Activated CD4-positive, alpha-beta T cell treated with anti-CD3 and anti-CD28 coated beads, Interleukin-2, amount 10 ng/mL, durations not matched to agents 7 days and 5 days (primary cell): ENCODE data around the gene SH3BP5. TPM values are rescaled to one million over a fixed set of nuclear protein-coding genes. Genes with fewer than 3 reads are reported as not detected.

Experiments
- CTCF ChIA-PET: fragments of 350-600 bp; sonication (Branson Sonifier 250); formaldehyde crosslinking; loops from one replicate; lab custom pipeline; 2021; ENCODE audit warnings: antibody characterized with exemption; lab: Charles Lee
- POLR2A ChIA-PET: fragments of 350-600 bp; sonication (Branson Sonifier 250); formaldehyde crosslinking; loops from one replicate; lab custom pipeline; 2021; ENCODE audit warnings: antibody characterized with exemption; lab: Charles Lee
- DNase-seq: peaks from one replicate; pipeline ENCODE4 v3.0.0-alpha.2; 2020
- H3K27ac Mint-ChIP-seq: one replicate; pipeline ENCODE4 v1.8.0; 2021; ENCODE audit warnings: mild to moderate bottlenecking, moderate library complexity, mixed read lengths
- H3K27me3 Mint-ChIP-seq: one replicate; pipeline ENCODE4 v1.8.0; 2021; ENCODE audit warnings: mixed read lengths
- H3K36me3 Mint-ChIP-seq: one replicate; pipeline ENCODE4 v1.8.0; 2021; ENCODE audit warnings: low read depth, mixed read lengths
- H3K4me1 Mint-ChIP-seq: one replicate; pipeline ENCODE4 v1.8.0; 2021; ENCODE audit warnings: mixed read lengths
- H3K4me3 Mint-ChIP-seq: one replicate; pipeline ENCODE4 v1.8.0; 2021; ENCODE audit warnings: mild to moderate bottlenecking, moderate library complexity, mixed read lengths
- H3K9me3 Mint-ChIP-seq: one replicate; pipeline ENCODE4 v1.8.0; 2021; ENCODE audit warnings: mixed read lengths
- total RNA-seq, 2 experiments: library from RNA; stranded (reverse); gene quantifications; one replicate each; pipeline ENCODE4 v1.2.3, GENCODE V29; 2021

SH3BP5 gene
- total RNA-seq, 2 experiments from 2014 or later: 33.8 to 38.2 TPM

DNA sequence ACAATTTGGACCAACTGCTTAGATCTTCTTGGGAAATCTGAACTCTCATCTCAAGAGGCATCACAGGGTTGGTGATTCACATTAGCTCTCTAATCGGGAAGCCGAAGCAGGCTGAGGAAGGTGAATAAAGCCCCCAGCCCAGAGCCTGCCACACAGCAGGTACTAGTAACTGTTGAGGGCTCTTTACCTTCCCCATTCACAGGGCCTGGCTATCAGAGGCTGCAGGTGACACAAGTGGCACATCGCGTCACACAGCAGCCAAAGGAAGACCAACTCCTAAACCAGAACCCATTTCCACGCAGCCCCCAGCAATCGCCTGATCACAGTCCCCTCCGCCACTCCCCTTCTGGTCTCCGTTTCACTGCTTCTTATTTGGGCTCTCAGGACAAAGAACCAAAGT, 29.2 kb downstream of the SH3BP5 start:
- H3K4me1 Mint-ChIP-seq: peaks cover 57% of the 10 kb centered on the region
- POLR2A ChIA-PET: no interaction called here
- peak overlapping the region; percentile 85 for H3K27ac Mint-ChIP-seq
- H3K9me3 Mint-ChIP-seq: no peaks in the 10 kb centered on the region
- no peak for DNase-seq
- peaks cover 64% of the 10 kb centered on the region for H3K36me3 Mint-ChIP-seq
- CTCF ChIA-PET: no interaction called here
- H3K4me3 Mint-ChIP-seq: no peak overlapping the region
- H3K27me3 Mint-ChIP-seq: no peaks in the 10 kb centered on the region

DNA sequence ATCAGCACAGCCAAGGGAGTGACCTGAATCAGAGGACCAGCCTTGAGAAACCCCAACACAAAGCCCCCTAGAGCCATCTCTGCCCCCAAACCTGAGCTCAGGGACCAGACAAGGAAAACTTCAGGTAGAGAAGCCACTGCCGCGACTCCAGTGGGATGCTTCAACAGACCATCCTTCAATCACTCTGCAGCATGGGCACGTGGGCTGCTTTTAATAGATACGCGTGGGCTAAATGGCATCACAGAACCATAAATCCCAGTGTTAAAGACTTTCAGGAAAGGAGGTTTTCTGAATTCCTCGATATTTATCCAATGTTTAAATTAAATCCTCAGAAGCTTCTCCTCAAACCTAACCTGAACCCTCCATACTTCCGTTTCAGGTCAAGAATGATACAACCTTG, 30.6 kb downstream of the SH3BP5 start:
- CTCF ChIA-PET: no interaction called here

DNA sequence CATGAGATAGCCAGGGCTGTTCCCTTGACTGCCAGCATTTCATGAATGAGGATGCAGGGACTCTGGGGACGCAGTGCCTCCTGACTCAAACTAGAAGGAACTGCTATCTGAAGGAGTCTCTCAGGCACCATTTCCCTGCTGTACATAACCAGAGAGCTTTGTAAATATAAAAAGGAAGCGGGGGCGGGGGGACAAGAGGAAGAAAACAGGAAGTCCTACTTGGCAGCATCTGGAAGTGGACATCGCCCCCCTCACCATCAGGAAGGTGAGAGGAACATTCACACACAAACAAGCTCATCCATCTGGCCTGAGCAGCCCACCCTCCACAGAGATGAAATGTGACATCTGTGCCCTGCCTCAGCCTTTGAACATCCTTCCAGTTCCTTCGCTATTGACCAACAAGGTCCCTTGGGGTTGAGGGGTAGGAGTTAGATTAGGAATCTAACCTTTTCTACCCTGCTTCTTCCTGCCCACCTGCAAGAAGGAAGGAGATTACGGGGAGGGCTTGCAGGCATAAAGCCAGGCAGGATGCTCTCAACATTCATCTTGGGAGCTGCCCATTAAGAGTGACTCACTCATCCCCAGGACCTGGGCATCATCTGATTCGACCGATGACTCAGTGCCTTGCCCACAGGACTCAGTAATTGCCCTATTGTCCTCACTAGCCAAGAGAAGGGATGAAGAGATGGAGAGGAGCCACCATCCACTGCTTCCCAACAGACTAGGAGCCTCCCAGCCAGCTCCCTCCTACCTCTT, 31.9 kb downstream of the SH3BP5 start:
- POLR2A ChIA-PET: no interaction called here
- H3K4me1 Mint-ChIP-seq: peaks cover 66% of the 10 kb centered on the region

More for the DNA sequence above, 30.6 kb downstream of the SH3BP5 start:
- Mint-ChIP-seq H3K36me3 (peaks cover 71% of the 10 kb centered on the region), H3K4me1 (peaks cover 66% of the 10 kb centered on the region), H3K27me3 (no peaks in the 10 kb centered on the region), H3K27ac (no peak overlapping the region), H3K9me3 (no peaks in the 10 kb centered on the region), H3K4me3 (no peak overlapping the region)
- DNase-seq: no peak
- POLR2A ChIA-PET: no interaction called here

DNA sequence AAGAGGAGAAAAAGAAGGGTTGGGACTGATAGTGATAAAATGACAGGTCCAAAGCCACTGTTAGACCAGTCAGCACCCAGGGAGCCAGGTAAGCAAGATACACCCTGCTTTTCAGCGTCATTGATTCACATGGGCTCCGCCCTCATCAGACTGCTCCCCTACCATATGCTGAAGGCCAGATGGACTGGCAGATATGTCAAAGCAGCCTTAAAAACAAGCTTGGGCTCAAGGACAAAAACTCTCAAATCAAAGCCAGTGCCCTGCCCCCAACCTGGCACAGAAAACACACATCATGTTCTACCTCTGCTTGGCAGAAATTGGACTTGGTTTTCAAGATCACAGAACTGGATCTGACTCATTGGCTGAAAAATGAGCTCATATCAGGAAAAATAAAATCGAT, 33.4 kb downstream of the SH3BP5 start:
- peaks cover 68% of the 10 kb centered on the region for H3K4me1 Mint-ChIP-seq
- H3K36me3 Mint-ChIP-seq: peaks cover 72% of the 10 kb centered on the region
- CTCF ChIA-PET: interaction anchor here (0.6 to 1.6 kb wide), 4 partner anchors 8 to 95 kb away, joined by 3 to 4 read pairs (median 3); partner anchors contain the start of gene SH3BP5
- no peak overlapping the region for H3K4me3 Mint-ChIP-seq
- no peaks in the 10 kb centered on the region for H3K27me3 Mint-ChIP-seq
- H3K27ac Mint-ChIP-seq: no peak overlapping the region
- POLR2A ChIA-PET: no interaction called here
- DNase-seq: no peak
- no peaks in the 10 kb centered on the region for H3K9me3 Mint-ChIP-seq

More for the DNA sequence above, 31.9 kb downstream of the SH3BP5 start:
- no peak overlapping the region for H3K4me3 Mint-ChIP-seq
- no peaks in the 10 kb centered on the region for H3K9me3 Mint-ChIP-seq
- no peak for DNase-seq
- peak overlapping the region; percentile 55 for H3K27ac Mint-ChIP-seq
- CTCF ChIA-PET: interaction anchor here (0.7 to 1.9 kb wide), 6 partner anchors 8 to 33 kb away, joined by 3 to 5 read pairs (median 3); partner anchors contain the start of gene SH3BP5
- no peaks in the 10 kb centered on the region for H3K27me3 Mint-ChIP-seq
- peaks cover 68% of the 10 kb centered on the region for H3K36me3 Mint-ChIP-seq

DNA sequence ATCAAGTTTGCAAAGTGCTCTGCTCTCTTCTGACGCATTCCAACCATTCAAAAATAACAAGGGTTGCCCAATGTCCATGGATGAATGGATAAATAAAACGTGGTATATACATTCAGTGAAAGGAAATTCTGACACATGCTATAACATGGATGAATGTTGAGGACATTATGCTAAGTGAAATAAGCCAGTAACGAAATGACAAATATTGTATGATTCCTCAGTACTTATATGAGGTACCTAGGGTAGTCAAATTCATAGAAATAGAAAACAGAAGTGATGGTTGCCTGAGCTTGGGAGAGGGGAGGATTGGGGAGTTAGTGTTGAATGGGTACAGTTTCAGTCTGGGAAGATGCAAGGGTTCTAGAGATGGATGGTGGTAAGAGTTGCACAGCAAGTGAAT, 33.9 kb downstream of the SH3BP5 start:
- Mint-ChIP-seq H3K4me1 (peaks cover 65% of the 10 kb centered on the region), H3K9me3 (no peaks in the 10 kb centered on the region), H3K27ac (no peak overlapping the region), H3K4me3 (no peak overlapping the region), H3K36me3 (peaks cover 69% of the 10 kb centered on the region), H3K27me3 (no peaks in the 10 kb centered on the region)
- CTCF ChIA-PET: interaction anchor here (1.6 to 1.8 kb wide), 2 partner anchors 9 to 35 kb away, joined by 4 read pairs; partner anchors contain the start of gene SH3BP5
- POLR2A ChIA-PET: no interaction called here
- no peak for DNase-seq

DNA sequence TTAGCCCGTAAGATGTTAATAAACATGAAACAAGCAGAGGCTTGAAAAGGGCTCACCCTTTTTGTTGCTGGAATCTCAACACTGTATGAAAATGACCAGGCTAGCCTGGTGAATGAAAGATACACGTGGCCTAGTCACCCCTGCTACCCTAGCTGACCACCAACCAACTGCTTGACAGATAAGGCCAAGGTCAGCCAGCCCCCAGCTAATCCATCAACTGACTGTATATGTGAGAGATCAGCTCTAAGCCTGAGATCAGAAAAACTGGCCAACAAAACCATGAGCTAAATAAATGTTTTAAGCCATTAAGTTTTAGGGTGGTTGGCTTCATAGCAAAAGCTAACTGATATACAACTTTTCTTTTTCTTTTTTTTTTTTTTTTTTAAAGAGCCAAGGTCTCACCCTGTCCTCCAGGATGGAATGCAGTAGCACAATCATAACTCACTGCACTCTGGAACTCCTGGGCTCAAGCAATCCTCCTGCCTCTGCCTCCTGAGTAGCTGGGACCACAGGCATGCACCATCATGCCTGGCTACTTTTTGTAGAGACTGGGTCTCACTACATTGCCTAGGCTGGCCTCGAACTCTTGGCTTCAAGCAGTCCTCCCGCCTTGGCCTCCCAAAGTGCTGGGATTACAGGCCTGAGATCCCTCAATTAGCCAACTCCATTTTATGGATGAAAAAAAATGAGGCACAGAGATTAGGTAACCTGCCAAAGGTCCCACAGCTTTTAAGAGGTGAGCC, 34.6 kb downstream of the SH3BP5 start:
- ChIA-PET CTCF (interaction anchor here (0.6 to 1.8 kb wide), 4 partner anchors 9 to 35 kb away, joined by 3 to 4 read pairs (median 4); partner anchors contain the start of gene SH3BP5), POLR2A (no interaction called here)
- no peaks in the 10 kb centered on the region for H3K9me3 Mint-ChIP-seq
- no peak for DNase-seq
- peaks cover 66% of the 10 kb centered on the region for H3K4me1 Mint-ChIP-seq
- no peak overlapping the region for H3K27ac Mint-ChIP-seq
- H3K36me3 Mint-ChIP-seq: peaks cover 67% of the 10 kb centered on the region
- H3K4me3 Mint-ChIP-seq: no peak overlapping the region
- no peaks in the 10 kb centered on the region for H3K27me3 Mint-ChIP-seq

DNA sequence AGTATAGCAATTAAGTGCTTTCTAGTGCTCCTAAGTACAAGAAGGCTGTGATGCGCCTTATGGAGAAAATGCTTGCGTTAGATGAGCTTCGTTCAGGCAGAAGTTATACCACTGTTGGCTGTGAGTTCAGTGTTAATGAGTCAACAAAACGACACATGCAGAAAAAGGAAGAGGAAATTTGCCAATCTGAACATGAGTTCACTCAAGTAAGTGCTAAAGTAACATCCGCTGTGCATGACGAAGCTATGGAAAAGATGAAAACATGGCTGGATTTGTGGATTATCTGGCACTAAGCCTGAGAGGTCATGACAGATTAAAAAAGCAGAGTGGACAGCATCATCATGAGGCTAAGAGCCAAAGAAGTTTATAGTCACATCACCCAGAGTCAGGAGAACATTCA, 36.9 kb downstream of the SH3BP5 start:
- Mint-ChIP-seq H3K4me3 (no peak overlapping the region), H3K27ac (peak overlapping the region; percentile 3), H3K9me3 (no peaks in the 10 kb centered on the region), H3K27me3 (no peaks in the 10 kb centered on the region), H3K36me3 (peaks cover 47% of the 10 kb centered on the region), H3K4me1 (peaks cover 73% of the 10 kb centered on the region)
- POLR2A ChIA-PET: no interaction called here
- DNase-seq: no peak
- CTCF ChIA-PET: interaction anchor here (0.9 to 1.6 kb wide), 5 partner anchors 14 to 36 kb away, joined by 3 to 4 read pairs (median 3); no protein-coding TSS in a partner anchor

DNA sequence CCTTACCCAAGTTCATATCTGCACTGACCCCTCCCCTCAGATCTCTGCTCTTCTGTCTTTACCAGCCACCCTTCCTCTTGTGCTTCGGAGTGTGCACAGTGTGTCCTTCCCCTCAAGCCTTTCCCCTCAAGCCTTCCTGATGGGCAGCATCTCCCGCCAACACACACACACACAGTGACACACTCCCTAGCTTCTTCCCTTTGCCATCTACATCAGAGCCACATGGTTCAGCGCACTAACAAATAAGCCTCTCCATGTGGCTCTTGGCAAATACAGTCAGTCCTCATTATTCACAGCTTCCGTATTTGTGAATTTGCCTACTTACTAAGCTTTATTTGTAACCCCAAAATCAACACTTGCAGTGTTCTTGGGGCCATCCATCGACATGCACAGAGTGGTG, 37.5 kb downstream of the SH3BP5 start:
- Mint-ChIP-seq H3K4me3 (no peak overlapping the region), H3K27ac (no peak overlapping the region), H3K9me3 (no peaks in the 10 kb centered on the region), H3K4me1 (peaks cover 72% of the 10 kb centered on the region), H3K36me3 (peaks cover 44% of the 10 kb centered on the region), H3K27me3 (no peaks in the 10 kb centered on the region)
- CTCF ChIA-PET: interaction anchor here (0.6 to 1.6 kb wide), 8 partner anchors 10 to 40 kb away, joined by 3 to 5 read pairs (median 3); no protein-coding TSS in a partner anchor
- POLR2A ChIA-PET: no interaction called here
- DNase-seq: no peak

DNA sequence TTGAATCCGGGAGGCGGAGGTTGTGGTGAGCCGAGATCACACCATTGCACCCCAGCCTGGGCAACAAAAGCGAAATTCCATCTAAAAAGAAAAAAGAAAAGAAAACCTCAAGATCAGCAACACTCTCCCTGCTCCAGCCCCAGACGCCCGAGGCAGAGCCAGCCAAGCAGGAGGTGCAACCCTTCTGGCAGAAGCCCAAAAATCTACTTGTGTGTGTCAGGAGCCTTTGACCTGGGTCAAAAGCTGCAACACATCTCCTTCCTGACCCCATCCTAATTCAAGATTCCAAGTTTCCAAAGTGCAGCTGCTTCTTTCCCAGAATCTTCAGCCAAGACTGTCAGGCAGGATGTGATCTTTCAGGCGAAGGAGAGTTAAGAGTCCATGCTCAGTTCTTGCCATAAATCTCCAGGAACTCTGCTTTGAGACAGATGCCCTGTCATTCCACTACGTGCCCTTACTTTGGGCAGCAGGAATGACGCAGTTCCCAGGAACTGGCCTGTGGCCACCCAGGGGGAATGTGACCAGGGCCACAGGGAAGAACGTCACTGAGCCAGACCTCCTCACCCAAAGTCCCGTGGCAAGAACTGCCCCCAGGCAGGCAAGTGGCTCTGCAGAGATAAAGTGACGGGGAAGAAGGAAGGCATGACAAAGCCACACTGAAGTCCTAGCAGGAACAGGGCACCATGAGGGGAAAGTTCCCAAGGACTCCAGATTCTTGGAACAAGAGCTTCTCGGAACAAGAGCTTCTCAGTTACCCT, 39.4 kb downstream of the SH3BP5 start:
- Mint-ChIP-seq H3K27ac (peak overlapping the region; percentile 90), H3K27me3 (no peaks in the 10 kb centered on the region), H3K4me3 (no peak overlapping the region), H3K4me1 (peaks cover 83% of the 10 kb centered on the region), H3K36me3 (peaks cover 53% of the 10 kb centered on the region), H3K9me3 (peaks cover 4% of the 10 kb centered on the region)
- CTCF ChIA-PET: interaction anchor here (0.7 to 1.0 kb wide), 4 partner anchors 24 to 91 kb away, joined by 3 to 4 read pairs (median 4); no protein-coding TSS in a partner anchor
- no peak for DNase-seq
- POLR2A ChIA-PET: no interaction called here

DNA sequence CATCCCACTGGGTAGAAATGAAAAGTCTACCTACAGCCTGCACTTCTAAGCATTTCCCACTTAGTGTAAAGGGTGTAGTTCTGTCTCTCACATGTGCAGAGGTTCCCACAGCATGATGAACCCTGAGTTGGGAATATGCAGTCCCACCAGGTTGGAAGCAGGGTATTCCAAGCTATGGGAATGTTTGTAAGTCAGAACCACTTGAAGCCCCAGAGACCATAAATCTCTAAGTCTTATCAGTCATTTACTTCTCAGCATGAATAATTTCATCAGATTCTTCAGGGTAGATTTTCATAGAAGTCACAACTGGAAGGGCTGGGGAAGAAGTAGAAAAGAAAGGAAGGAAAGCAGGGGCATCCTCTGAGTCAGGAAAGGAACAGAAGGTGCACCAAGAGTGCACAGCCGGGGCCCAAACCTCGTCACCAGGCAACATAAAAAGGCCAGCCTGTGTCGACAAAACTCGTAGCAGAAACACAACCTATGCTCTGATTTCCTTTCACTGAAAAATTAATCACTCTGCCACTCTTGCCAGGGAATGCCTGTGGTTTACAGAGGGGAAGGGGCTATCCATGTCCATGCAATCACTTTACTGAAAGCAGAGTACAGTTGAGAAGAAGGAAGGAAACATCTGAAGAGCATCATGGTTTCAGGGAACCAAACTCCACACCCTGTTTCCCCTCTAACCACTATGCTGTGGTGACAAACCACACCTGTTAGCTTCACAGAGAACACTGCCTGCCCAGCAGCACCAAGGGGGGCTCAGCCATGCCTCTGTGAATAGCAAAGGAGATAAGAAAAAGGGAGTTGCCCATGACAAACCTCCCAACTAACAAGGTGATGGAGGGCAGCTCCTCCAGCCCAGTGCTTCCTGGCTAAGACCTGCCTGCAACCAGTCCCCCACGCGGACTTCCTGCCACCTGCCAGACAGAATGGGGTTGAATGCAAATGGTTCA, 40.5 kb downstream of the SH3BP5 start:
- ChIA-PET CTCF (interaction anchor here (0.8 to 1.6 kb wide), 6 partner anchors 8 to 24 kb away, joined by 3 to 9 read pairs (median 4); no protein-coding TSS in a partner anchor), POLR2A (interaction anchor here (1.7 kb wide), 1 partner anchor 19 kb away, joined by 5 read pairs; no protein-coding TSS in a partner anchor)
- peak overlapping the region; percentile 90 for H3K27ac Mint-ChIP-seq
- peak overlapping the region; percentile 66 for H3K4me3 Mint-ChIP-seq
- H3K9me3 Mint-ChIP-seq: peaks cover 4% of the 10 kb centered on the region
- peaks cover 48% of the 10 kb centered on the region for H3K36me3 Mint-ChIP-seq
- DNase-seq: peak; percentile 86
- no peaks in the 10 kb centered on the region for H3K27me3 Mint-ChIP-seq
- H3K4me1 Mint-ChIP-seq: peaks cover 79% of the 10 kb centered on the region

DNA sequence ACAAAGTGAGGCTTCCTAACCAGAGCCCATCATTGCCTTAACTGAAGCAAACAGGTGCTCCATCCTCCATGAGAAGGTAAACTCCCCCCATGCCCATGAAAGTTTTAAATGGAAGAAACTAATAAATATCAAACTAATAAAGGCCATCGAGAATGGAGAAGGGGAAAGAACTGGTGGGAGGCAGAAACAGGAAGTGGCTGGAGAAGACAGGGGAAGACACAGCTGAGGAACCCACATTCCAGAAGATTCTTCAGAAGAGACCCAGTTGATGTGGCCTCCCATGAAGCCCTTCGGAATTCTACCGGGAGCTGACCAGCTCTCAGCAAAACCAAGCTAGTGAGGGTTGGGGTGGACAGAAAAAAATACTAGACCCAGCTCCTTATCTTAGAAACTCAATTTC, 41.6 kb downstream of the SH3BP5 start:
- ChIA-PET CTCF (interaction anchor here (0.8 to 2.6 kb wide), 7 partner anchors 9 to 39 kb away, joined by 3 to 9 read pairs (median 8); no protein-coding TSS in a partner anchor), POLR2A (interaction anchor here (1.7 kb wide), 1 partner anchor 20 kb away, joined by 5 read pairs; no protein-coding TSS in a partner anchor)
- no peak overlapping the region for H3K4me3 Mint-ChIP-seq
- no peak for DNase-seq
- H3K36me3 Mint-ChIP-seq: peaks cover 55% of the 10 kb centered on the region
- peaks cover 76% of the 10 kb centered on the region for H3K4me1 Mint-ChIP-seq
- no peaks in the 10 kb centered on the region for H3K27me3 Mint-ChIP-seq
- H3K9me3 Mint-ChIP-seq: peaks cover 4% of the 10 kb centered on the region
- H3K27ac Mint-ChIP-seq: peak overlapping the region; percentile 90
